Mesothelial cell of epicardium (in vitro differentiated cells): ENCODE measurements around the gene KCNN3. TPM values are rescaled to one million over a fixed set of nuclear protein-coding genes. Genes with fewer than 3 reads are reported as not detected.

ENCODE experiments used
- DNase-seq, 2 experiments: peaks; one replicate each; pipeline ENCODE4 v3.0.0; 2021; ENCODE audit warnings: low spot score in 2 of 2; ENCODE audit not compliant: unreplicated experiment in 2 of 2
- H3K27ac Mint-ChIP-seq: 2 replicates; pipeline ENCODE4 v1.8.0; 2021; ENCODE audit warnings: mixed read lengths
- H3K27me3 Mint-ChIP-seq: 2 replicates; pipeline ENCODE4 v1.8.0; 2021; ENCODE audit warnings: low read depth, mixed read lengths
- H3K36me3 Mint-ChIP-seq: 2 replicates; pipeline ENCODE4 v1.8.0; 2021; ENCODE audit warnings: mixed read lengths
- H3K4me1 Mint-ChIP-seq: 2 replicates; pipeline ENCODE4 v1.8.0; 2021; ENCODE audit warnings: mixed read lengths
- H3K4me3 Mint-ChIP-seq: 2 replicates; pipeline ENCODE4 v1.8.0; 2021; ENCODE audit warnings: mild to moderate bottlenecking, moderate library complexity, mixed read lengths
- H3K9me3 Mint-ChIP-seq: 2 replicates; pipeline ENCODE4 v1.8.0; 2021; ENCODE audit warnings: mixed read lengths
- total RNA-seq: library from RNA; stranded (reverse); gene quantifications from 3 replicates; pipeline ENCODE4 v1.2.1, GENCODE V29; 2021
- TF ChIP-seq, protein P1 (sequence below): fragments of 200-600 bp; sonication (generic); IDR thresholded peaks from one replicate; pipeline ENCODE4 v1.5.0; 2021; ENCODE audit warnings: antibody characterized with exemption; ENCODE audit not compliant: unreplicated experiment

Gene KCNN3
- total RNA-seq, 1 donor from 2014 or later: 1.2 TPM

DNA sequence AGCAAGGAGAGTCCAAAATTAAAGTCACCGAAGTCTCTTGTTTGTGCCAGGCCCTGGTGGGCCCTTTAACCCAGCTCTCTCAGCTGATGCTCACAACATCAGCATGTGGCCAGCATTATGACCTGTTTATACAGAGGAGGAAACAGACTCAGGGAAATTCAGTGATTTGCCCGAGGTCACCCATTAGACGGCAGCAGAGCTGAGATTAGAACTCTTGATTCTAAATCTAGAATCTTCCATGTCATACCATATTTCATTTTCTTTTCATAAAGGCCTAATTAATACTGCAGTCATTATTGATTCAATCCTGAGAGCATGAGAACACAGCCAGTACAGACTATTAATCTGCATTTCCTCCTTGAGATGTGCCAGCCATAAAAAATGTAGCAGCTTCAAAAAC lies 63.7 kb downstream of the KCNN3 start:
- Mint-ChIP-seq H3K4me1 (peaks cover 9% of the 10 kb centered on the region), H3K36me3 (no peaks in the 10 kb centered on the region)

GRCh38 chr1:154802982-154803920 lies 66.8 kb downstream of the KCNN3 start:
- Mint-ChIP-seq H3K4me1 (peaks cover 5% of the 10 kb centered on the region), H3K36me3 (no peaks in the 10 kb centered on the region), H3K27ac (no peak overlapping the region), H3K9me3 (no peaks in the 10 kb centered on the region), H3K27me3 (peaks cover 82% of the 10 kb centered on the region), H3K4me3 (no peak overlapping the region)
- no peak for DNase-seq
- TF ChIP-seq, protein P1, sequence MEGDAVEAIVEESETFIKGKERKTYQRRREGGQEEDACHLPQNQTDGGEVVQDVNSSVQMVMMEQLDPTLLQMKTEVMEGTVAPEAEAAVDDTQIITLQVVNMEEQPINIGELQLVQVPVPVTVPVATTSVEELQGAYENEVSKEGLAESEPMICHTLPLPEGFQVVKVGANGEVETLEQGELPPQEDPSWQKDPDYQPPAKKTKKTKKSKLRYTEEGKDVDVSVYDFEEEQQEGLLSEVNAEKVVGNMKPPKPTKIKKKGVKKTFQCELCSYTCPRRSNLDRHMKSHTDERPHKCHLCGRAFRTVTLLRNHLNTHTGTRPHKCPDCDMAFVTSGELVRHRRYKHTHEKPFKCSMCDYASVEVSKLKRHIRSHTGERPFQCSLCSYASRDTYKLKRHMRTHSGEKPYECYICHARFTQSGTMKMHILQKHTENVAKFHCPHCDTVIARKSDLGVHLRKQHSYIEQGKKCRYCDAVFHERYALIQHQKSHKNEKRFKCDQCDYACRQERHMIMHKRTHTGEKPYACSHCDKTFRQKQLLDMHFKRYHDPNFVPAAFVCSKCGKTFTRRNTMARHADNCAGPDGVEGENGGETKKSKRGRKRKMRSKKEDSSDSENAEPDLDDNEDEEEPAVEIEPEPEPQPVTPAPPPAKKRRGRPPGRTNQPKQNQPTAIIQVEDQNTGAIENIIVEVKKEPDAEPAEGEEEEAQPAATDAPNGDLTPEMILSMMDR: no peak

More for the DNA sequence above, 63.7 kb downstream of the KCNN3 start:
- Mint-ChIP-seq H3K4me3 (no peak overlapping the region), H3K9me3 (no peaks in the 10 kb centered on the region), H3K27me3 (peaks cover 72% of the 10 kb centered on the region), H3K27ac (no peak overlapping the region)
- no peak for DNase-seq
- TF ChIP-seq, protein P1: no peak

GRCh38 chr1:154802336-154802969 lies 67.6 kb downstream of the KCNN3 start:
- Mint-ChIP-seq H3K4me1 (no peaks in the 10 kb centered on the region), H3K36me3 (no peaks in the 10 kb centered on the region), H3K4me3 (no peak overlapping the region), H3K9me3 (no peaks in the 10 kb centered on the region), H3K27me3 (peaks cover 78% of the 10 kb centered on the region), H3K27ac (no peak overlapping the region)
- no peak for DNase-seq
- TF ChIP-seq, protein P1: no peak

DNA sequence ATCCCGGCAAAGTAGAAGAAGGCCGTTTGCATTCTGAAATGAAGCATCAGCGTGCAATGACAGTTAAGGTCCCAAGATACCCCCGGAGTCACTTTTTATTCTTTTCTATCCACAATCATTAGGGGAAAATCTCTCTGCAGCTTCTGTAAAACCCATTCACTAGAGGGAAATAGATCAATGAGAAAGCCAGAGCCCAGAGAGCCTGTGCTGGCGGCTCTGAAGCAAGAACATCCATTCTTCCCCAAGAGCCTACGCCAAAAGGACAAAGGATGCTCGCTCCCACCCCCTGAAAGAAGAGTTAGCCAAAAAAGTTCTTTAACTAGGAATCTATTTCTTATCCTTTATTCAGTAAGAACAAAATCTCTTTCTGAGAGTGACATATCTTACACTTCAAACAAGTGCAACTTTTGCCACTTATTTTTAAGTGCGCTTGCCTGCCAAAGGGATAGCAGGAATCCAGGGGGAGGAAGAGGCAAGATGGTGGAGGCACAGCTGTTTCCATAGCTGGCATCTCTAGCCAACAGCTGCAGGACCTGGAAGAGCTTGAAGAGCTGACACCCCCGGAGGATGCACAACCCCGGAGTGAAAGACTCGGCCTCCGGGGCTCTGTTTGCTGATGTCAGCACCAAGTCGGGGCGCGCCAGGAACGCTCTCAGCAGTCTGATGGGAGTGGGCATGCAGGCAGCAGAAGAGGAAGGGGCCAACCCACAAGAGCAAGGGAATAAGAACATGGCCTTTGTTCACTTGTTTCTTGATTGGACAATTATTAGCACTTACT lies 68.7 kb downstream of the KCNN3 start:
- peaks cover 70% of the 10 kb centered on the region for H3K27me3 Mint-ChIP-seq

DNA sequence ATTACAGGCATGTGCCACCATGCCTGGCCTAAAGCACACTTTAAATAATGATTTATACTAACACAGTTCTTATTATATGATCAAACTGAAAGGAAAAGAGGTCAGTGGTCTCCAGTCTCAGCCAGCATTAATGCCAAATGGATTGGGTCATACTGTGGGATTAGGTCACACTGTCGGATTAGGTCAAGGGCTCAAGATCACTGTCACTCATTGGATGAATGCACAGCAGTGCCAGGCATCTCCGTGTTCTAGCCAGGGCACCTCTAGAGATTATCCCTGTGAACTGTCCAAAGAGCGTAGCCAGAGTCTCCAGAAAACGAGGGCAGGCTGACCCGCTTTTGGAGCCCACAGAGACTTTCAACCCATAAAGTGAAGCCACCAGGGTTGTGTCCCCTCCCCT lies 70.9 kb downstream of the KCNN3 start:
- TF ChIP-seq, protein P1: no peak
- Mint-ChIP-seq H3K27ac (no peak overlapping the region), H3K27me3 (peaks cover 55% of the 10 kb centered on the region), H3K9me3 (no peaks in the 10 kb centered on the region), H3K4me1 (peaks cover 4% of the 10 kb centered on the region), H3K4me3 (no peak overlapping the region), H3K36me3 (no peaks in the 10 kb centered on the region)
- DNase-seq: no peak

More for the DNA sequence above, 68.7 kb downstream of the KCNN3 start:
- no peak overlapping the region for H3K4me3 Mint-ChIP-seq
- H3K9me3 Mint-ChIP-seq: no peaks in the 10 kb centered on the region
- TF ChIP-seq, protein P1: no peak
- no peaks in the 10 kb centered on the region for H3K4me1 Mint-ChIP-seq
- no peak for DNase-seq
- H3K36me3 Mint-ChIP-seq: no peaks in the 10 kb centered on the region
- H3K27ac Mint-ChIP-seq: no peak overlapping the region
